ENCODE measurements around the gene SLTM.

Gene SLTM

GRCh38 chr15:58933281-58934113 lies at the start of gene SLTM (continued):
- TF ChIP-seq ZNF114 (tag by site-specific recombination; IDR thresholded peaks at IDR 0.05) (no peak), ZBTB1 (tag by site-specific recombination; IDR thresholded peaks at IDR 0.05) (no peak), ZNF426 (tag by site-specific recombination; IDR thresholded peaks at IDR 0.05) (no peak), ZNF341 (tag by site-specific recombination; IDR thresholded peaks at IDR 0.05; ENCODE audit: low read depth) (peak; percentile 44; the same call in 1 of the 2 replicates), ZNF654 (tag by site-specific recombination; IDR thresholded peaks at IDR 0.05; ENCODE audit: low read depth) (no peak), ZNF639 (tag by site-specific recombination; IDR thresholded peaks at IDR 0.05) (peak; percentile 28; the same call in 1 of the 2 replicates), ZNF580 (tag by site-specific recombination; IDR thresholded peaks at IDR 0.05) (peak; percentile 50; the same call in 1 of the 2 replicates), OVOL3 (tag by site-specific recombination; IDR thresholded peaks at IDR 0.05) (no peak), ZNF521 (tag by site-specific recombination; IDR thresholded peaks at IDR 0.05) (no peak), ZNF843 (tag by site-specific recombination; IDR thresholded peaks at IDR 0.05) (0 out of 2 replicates have a peak, but pooled peaks have one; percentile 22), IKZF3 (tag by site-specific recombination; IDR thresholded peaks at IDR 0.05) (no peak), ZNF621 (tag by site-specific recombination; IDR thresholded peaks at IDR 0.05) (no peak), ZNF266 (tag by site-specific recombination; IDR thresholded peaks at IDR 0.05; ENCODE audit: low read depth) (no peak), ZNF530 (tag by site-specific recombination; IDR thresholded peaks at IDR 0.05; ENCODE audit: low read depth) (no peak), ZSCAN16 (tag by site-specific recombination; IDR thresholded peaks at IDR 0.05) (no peak), GLI2 (tag by site-specific recombination; IDR thresholded peaks at IDR 0.05; ENCODE audit: borderline replicate concordance, low read depth) (no peak), ZNF169 (tag by site-specific recombination; IDR thresholded peaks at IDR 0.05) (no peak), ZNF2 (tag by site-specific recombination; IDR thresholded peaks at IDR 0.05) (peak; percentile 70), ZNF776 (tag by site-specific recombination; IDR thresholded peaks at IDR 0.05; ENCODE audit: borderline replicate concordance) (no peak), ZNF155 (tag by site-specific recombination; IDR thresholded peaks at IDR 0.05) (no peak), GLI4 (tag by site-specific recombination; IDR thresholded peaks at IDR 0.05) (no peak), ZFP41 (tag by site-specific recombination; IDR thresholded peaks at IDR 0.05; ENCODE audit: borderline replicate concordance) (no peak), ZNF211 (tag by site-specific recombination; IDR thresholded peaks at IDR 0.05; ENCODE audit: low read depth) (no peak), ZBTB21 (tag by site-specific recombination; IDR thresholded peaks at IDR 0.05) (no peak), ZNF174 (tag by site-specific recombination; IDR thresholded peaks at IDR 0.05) (no peak), ZEB2 (tag by site-specific recombination; IDR thresholded peaks at IDR 0.05) (no peak; the same call in 1 of the 2 replicates), ZNF544 (tag by site-specific recombination; IDR thresholded peaks at IDR 0.05) (no peak), KLF8 (tag by site-specific recombination; IDR thresholded peaks at IDR 0.05) (peak; percentile 57; the same call in 1 of the 2 replicates), ZNF26 (tag by site-specific recombination; IDR thresholded peaks at IDR 0.05) (no peak), ATF2 (tag by site-specific recombination; IDR thresholded peaks at IDR 0.05; ENCODE audit: low read depth) (no peak), ZNF391 (tag by site-specific recombination; IDR thresholded peaks at IDR 0.05; ENCODE audit: borderline replicate concordance, low read depth) (no peak), KLF9 (tag by site-specific recombination; IDR thresholded peaks at IDR 0.05; ENCODE audit: low read depth) (no peak), ZNF133 (tag by site-specific recombination; IDR thresholded peaks at IDR 0.05) (no peak)

All from HEK293 (cell line).